ENCODE data around the gene MDP1. TPM values are rescaled to one million over a fixed set of nuclear protein-coding genes. Genes with fewer than 3 reads are reported as not detected.
A peak's percentile ranks its signal among the peaks of the same experiment; 100 is the strongest.

The MDP1 gene
- total and polyA plus RNA-seq, 10 of the 15 experiments (the other 5 are each of a cell fraction or from before 2014, with no cell fraction given): 10.4 to 45.8 (median 23.5) TPM

DNA sequence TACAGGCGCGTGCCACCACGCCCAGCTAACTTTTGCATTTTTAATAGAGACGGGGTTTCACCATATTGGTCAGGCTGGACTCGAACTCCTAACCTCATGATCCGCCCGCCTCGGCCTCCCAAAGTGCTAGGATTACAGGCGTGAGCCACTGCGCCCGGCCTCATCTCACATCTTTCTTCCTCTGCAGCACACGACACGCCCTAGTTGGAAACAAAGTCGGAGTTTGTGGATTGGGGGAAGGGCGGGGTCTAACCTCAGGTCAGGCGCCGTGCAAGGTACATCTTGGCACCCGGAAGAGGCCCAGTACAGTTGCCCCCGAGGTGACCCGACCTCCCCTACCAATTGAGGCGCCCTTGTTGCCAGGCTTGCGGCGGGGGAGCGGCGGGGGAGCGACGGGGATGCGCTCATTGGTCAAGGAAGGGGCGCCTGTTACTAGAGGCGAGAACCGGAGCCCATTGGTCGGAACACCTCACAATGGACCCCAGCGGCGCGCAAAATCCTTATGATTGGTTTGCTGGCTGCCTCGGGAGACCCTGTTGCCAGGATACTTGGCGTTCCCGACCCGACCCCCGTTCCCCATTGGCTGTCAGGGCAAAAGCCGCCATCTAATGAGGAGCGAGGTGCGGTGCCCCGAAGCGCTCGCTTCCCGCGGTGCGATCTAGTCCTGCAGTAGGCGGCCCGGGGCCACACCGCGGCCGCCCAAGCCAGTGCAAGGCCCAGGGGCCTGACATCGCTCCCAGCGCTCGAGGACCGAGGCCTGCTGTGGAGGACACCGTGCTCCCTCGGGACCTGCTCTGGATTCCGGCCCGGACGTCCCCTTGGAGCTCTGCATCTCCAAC is 44.2 kb downstream of the MDP1 start, which contains the start of gene REC8 (continued):
- TF ChIP-seq, protein P1, sequence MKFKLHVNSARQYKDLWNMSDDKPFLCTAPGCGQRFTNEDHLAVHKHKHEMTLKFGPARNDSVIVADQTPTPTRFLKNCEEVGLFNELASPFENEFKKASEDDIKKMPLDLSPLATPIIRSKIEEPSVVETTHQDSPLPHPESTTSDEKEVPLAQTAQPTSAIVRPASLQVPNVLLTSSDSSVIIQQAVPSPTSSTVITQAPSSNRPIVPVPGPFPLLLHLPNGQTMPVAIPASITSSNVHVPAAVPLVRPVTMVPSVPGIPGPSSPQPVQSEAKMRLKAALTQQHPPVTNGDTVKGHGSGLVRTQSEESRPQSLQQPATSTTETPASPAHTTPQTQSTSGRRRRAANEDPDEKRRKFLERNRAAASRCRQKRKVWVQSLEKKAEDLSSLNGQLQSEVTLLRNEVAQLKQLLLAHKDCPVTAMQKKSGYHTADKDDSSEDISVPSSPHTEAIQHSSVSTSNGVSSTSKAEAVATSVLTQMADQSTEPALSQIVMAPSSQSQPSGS (IDR thresholded peaks at IDR 0.05; ENCODE audit: low read length): 0 out of 2 replicates have a peak, but pooled peaks have one; percentile 24
- TF ChIP-seq RUNX3 (IDR thresholded peaks at IDR 0.05; ENCODE audit: low read length): peak; percentile 76
- no peak; the same call in 1 of the 2 replicates for TF ChIP-seq ZBED1 (IDR thresholded peaks at IDR 0.05; ENCODE audit: borderline replicate concordance)
- 0 out of 2 replicates have a peak, but pooled peaks have one; percentile 28 for TF ChIP-seq ZNF217 (IDR thresholded peaks at IDR 0.05)
- TF ChIP-seq KDM1A (IDR thresholded peaks at IDR 0.05; ENCODE audit: borderline replicate concordance): no peak
- TF ChIP-seq, protein P2, sequence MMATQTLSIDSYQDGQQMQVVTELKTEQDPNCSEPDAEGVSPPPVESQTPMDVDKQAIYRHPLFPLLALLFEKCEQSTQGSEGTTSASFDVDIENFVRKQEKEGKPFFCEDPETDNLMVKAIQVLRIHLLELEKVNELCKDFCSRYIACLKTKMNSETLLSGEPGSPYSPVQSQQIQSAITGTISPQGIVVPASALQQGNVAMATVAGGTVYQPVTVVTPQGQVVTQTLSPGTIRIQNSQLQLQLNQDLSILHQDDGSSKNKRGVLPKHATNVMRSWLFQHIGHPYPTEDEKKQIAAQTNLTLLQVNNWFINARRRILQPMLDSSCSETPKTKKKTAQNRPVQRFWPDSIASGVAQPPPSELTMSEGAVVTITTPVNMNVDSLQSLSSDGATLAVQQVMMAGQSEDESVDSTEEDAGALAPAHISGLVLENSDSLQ (IDR thresholded peaks at IDR 0.05): peak; percentile 33
- no peak for TF ChIP-seq GABPA (IDR thresholded peaks at IDR 0.05; ENCODE audit: low read depth)
- TF ChIP-seq PAX5 (IDR thresholded peaks at IDR 0.05; ENCODE audit: borderline replicate concordance, low read depth, low read length): peak; percentile 25; the same call in 1 of the 2 replicates
- no peak for TF ChIP-seq CBFB (IDR thresholded peaks at IDR 0.05; ENCODE audit: low read depth)
- TF ChIP-seq NFYB (IDR thresholded peaks at IDR 0.05; ENCODE audit: insufficient read depth, low read depth, low read length): peak; percentile 92
- TF ChIP-seq, protein P3, sequence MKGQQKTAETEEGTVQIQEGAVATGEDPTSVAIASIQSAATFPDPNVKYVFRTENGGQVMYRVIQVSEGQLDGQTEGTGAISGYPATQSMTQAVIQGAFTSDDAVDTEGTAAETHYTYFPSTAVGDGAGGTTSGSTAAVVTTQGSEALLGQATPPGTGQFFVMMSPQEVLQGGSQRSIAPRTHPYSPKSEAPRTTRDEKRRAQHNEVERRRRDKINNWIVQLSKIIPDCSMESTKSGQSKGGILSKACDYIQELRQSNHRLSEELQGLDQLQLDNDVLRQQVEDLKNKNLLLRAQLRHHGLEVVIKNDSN (IDR thresholded peaks at IDR 0.05; ENCODE audit: borderline replicate concordance, extremely low read length, insufficient read depth, low read depth, low read length): no peak
- TF ChIP-seq EGR1 (IDR thresholded peaks at IDR 0.05; ENCODE audit: borderline replicate concordance in 1 of 2, low read depth in 2 of 2, low read length in 2 of 2): peak in 1 of 2 experiments; percentile 24; a peak in 1 of 3 replicates
- TF ChIP-seq, protein P4, sequence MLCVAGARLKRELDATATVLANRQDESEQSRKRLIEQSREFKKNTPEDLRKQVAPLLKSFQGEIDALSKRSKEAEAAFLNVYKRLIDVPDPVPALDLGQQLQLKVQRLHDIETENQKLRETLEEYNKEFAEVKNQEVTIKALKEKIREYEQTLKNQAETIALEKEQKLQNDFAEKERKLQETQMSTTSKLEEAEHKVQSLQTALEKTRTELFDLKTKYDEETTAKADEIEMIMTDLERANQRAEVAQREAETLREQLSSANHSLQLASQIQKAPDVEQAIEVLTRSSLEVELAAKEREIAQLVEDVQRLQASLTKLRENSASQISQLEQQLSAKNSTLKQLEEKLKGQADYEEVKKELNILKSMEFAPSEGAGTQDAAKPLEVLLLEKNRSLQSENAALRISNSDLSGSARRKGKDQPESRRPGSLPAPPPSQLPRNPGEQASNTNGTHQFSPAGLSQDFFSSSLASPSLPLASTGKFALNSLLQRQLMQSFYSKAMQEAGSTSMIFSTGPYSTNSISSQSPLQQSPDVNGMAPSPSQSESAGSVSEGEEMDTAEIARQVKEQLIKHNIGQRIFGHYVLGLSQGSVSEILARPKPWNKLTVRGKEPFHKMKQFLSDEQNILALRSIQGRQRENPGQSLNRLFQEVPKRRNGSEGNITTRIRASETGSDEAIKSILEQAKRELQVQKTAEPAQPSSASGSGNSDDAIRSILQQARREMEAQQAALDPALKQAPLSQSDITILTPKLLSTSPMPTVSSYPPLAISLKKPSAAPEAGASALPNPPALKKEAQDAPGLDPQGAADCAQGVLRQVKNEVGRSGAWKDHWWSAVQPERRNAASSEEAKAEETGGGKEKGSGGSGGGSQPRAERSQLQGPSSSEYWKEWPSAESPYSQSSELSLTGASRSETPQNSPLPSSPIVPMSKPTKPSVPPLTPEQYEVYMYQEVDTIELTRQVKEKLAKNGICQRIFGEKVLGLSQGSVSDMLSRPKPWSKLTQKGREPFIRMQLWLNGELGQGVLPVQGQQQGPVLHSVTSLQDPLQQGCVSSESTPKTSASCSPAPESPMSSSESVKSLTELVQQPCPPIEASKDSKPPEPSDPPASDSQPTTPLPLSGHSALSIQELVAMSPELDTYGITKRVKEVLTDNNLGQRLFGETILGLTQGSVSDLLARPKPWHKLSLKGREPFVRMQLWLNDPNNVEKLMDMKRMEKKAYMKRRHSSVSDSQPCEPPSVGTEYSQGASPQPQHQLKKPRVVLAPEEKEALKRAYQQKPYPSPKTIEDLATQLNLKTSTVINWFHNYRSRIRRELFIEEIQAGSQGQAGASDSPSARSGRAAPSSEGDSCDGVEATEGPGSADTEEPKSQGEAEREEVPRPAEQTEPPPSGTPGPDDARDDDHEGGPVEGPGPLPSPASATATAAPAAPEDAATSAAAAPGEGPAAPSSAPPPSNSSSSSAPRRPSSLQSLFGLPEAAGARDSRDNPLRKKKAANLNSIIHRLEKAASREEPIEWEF (IDR thresholded peaks at IDR 0.05; ENCODE audit: insufficient replicate concordance, low read depth, low read length): no peak
- no peak; the same call in 1 of the 2 replicates for TF ChIP-seq NFIC (IDR thresholded peaks at IDR 0.05; ENCODE audit: low read depth, low read length)
- TF ChIP-seq MTA3 (IDR thresholded peaks at IDR 0.05; ENCODE audit: borderline replicate concordance, low read length): no peak; the same call in 1 of the 2 replicates
- no peak for TF ChIP-seq TCF3 (IDR thresholded peaks at IDR 0.05; ENCODE audit: borderline replicate concordance, insufficient read depth, low read depth, low read length)
- TF ChIP-seq JUNB (IDR thresholded peaks at IDR 0.05): no peak
- TF ChIP-seq SRF (IDR thresholded peaks at IDR 0.05; ENCODE audit: low read depth in 2 of 2, low read length in 2 of 2): no peak
- no peak for TF ChIP-seq RB1 (IDR thresholded peaks at IDR 0.05; ENCODE audit: borderline replicate concordance)
- no peak for TF ChIP-seq ASH2L (IDR thresholded peaks at IDR 0.05; ENCODE audit: borderline replicate concordance, low read depth)
- TF ChIP-seq CBX3 (IDR thresholded peaks at IDR 0.05; ENCODE audit: borderline replicate concordance, low read depth): no peak

Measured in GM12878 (cell line).